Lung (tissue), 12 donors: ENCODE results near the gene CDK8. TPM values are rescaled to one million over a fixed set of nuclear protein-coding genes. Genes with fewer than 3 reads are reported as not detected.

ENCODE experiments used
- ATAC-seq: fragments of 200-7000 bp; cut with Tn5 transposase; one replicate; pipeline ENCODE4 v1.9.1; 2020; ENCODE audit warnings: moderate number of reproducible peaks; ENCODE audit not compliant: insufficient read depth, low FRiP score
- DNase-seq, 3 donors: peaks; one replicate each; pipeline ENCODE4 v3.0.0-alpha.2; 2013 to 2017
- H3K27ac ChIP-seq, 2 donors: one replicate each; pipeline ENCODE4 v1.5.1; 2013; ENCODE audit warnings: mild to moderate bottlenecking in 2 of 2, moderate library complexity in 2 of 2, control low read depth in 1 of 2, inconsistent platforms in 1 of 2, low read depth in 1 of 2, low read length in 1 of 2
- H3K27me3 ChIP-seq, 3 donors: one replicate each; pipeline ENCODE4 v1.5.1; 2013; ENCODE audit warnings: low read length in 2 of 3; ENCODE audit not compliant: control insufficient read depth in 3 of 3, insufficient read depth in 3 of 3
- H3K36me3 ChIP-seq, 4 donors: one replicate each; pipeline ENCODE4 v1.5.1; 2013; ENCODE audit warnings: low read length in 4 of 4, mild to moderate bottlenecking in 1 of 4, moderate library complexity in 1 of 4; ENCODE audit not compliant: control insufficient read depth in 4 of 4, insufficient read depth in 4 of 4
- H3K4me1 ChIP-seq, 5 donors: one replicate each; pipeline ENCODE4 v1.5.1; 2013; ENCODE audit warnings: low read length in 5 of 5, mild to moderate bottlenecking in 2 of 5, moderate library complexity in 1 of 5; ENCODE audit not compliant: control insufficient read depth in 5 of 5, insufficient read depth in 5 of 5
- H3K4me3 ChIP-seq: one replicate; pipeline ENCODE4 v1.5.1; 2013; ENCODE audit warnings: mild to moderate bottlenecking, control low read depth, moderate library complexity
- H3K9ac ChIP-seq, 2 donors: one replicate each; pipeline ENCODE4 v1.5.1; 2013; ENCODE audit warnings: low read length in 2 of 2, control low read depth in 1 of 2; ENCODE audit not compliant: insufficient read depth in 1 of 2
- H3K9me3 ChIP-seq, 4 donors: one replicate each; pipeline ENCODE4 v1.5.1; 2013; ENCODE audit warnings: low read length in 3 of 4, mild to moderate bottlenecking in 1 of 4, moderate library complexity in 1 of 4; ENCODE audit not compliant: control insufficient read depth in 4 of 4, insufficient read depth in 3 of 4
- CTCF ChIP-seq: IDR thresholded peaks from 2 replicates; pipeline ENCODE4 v1.5.1; 2012; ENCODE audit warnings: mild to moderate bottlenecking; ENCODE audit errors: control extremely low read depth, extremely low read depth
- WGBS, 2 donors: extraction: QIAGEN DNeasy Blood & Tissue Kit; methylation state at CpG; one replicate each; pipeline ENCODE4 v1.1.7; 2013; 5-methylcytosine and 5-hydroxymethylcytosine counted together
- polyA plus RNA-seq, 2 donors: library from polyadenylated mRNA; stranded (reverse); fragments of 200-250 nt; gene quantifications; one replicate each; pipeline ENCODE4 v1.2.1, GENCODE V29; 2013
- total RNA-seq, 2 donors: library from RNA; depleted of rRNA in 1 of 2; stranded (reverse); fragments of >200 nt in 1 of 2; gene quantifications; one replicate each; pipeline ENCODE4 v1.2.1, GENCODE V29; 2014 to 2021
- donor health status: control.
- donor health status: control.
- donor health status: Bipolar disorder and iron deficiency.
- donor health status: healthy.
- donor health status: DM: yes; HTN: yes; CAD: no.

Gene CDK8
- total and polyA plus RNA-seq, 4 donors = 7.1 to 12.7 (median 9.6) TPM

- no peaks in the 10 kb centered on the region for H3K27me3 ChIP-seq
- H3K9ac ChIP-seq = no peak overlapping the region
- WGBS, 2 donors = 81 to 83% methylated on average over 3 of the region's 3 CpGs
- peaks cover 0 to 12% (median 10%) of the 10 kb centered on the region in 4 donors for H3K9me3 ChIP-seq
- no peaks in the 10 kb centered on the region for H3K4me1 ChIP-seq
- DNase-seq (no peak), ATAC-seq (no peak)
- H3K4me3 ChIP-seq = no peak overlapping the region
- H3K27ac ChIP-seq = no peak overlapping the region
- H3K36me3 ChIP-seq = no peaks in the 10 kb centered on the region
- TF ChIP-seq CTCF = no peak
These were observed 181.7 kb downstream of the CDK8 start for GRCh38 chr13:26435646-26436045.

- Histone ChIP-seq H3K4me1 (no peaks in the 10 kb centered on the region), H3K27me3 (no peaks in the 10 kb centered on the region), H3K27ac (no peak overlapping the region), H3K4me3 (no peak overlapping the region), H3K36me3 (no peaks in the 10 kb centered on the region), H3K9ac (no peak overlapping the region), H3K9me3 (peaks cover 0 to 12% (median 10%) of the 10 kb centered on the region in 4 donors)
- 91 to 93% methylated on average over 3 of the region's 3 CpGs for WGBS, 2 donors
- DNase-seq (no peak), ATAC-seq (no peak)
- TF ChIP-seq CTCF = no peak
These were observed 183.0 kb downstream of the CDK8 start for GRCh38 chr13:26436914-26437313.

- Histone ChIP-seq H3K27me3 (no peaks in the 10 kb centered on the region), H3K4me1 (no peaks in the 10 kb centered on the region), H3K9me3 (peaks cover 0 to 12% (median 8%) of the 10 kb centered on the region in 4 donors), H3K36me3 (no peaks in the 10 kb centered on the region), H3K4me3 (no peak overlapping the region), H3K9ac (no peak overlapping the region), H3K27ac (no peak overlapping the region)
- 65 to 88% methylated on average over 3 of the region's 3 CpGs for WGBS, 2 donors
- DNase-seq (no peak), ATAC-seq (no peak)
- no peak for TF ChIP-seq CTCF
These were observed 186.2 kb downstream of the CDK8 start for GRCh38 chr13:26440111-26440510.

GRCh38 chr13:26441476-26441875, 187.5 kb downstream of the CDK8 start:
- H3K27ac ChIP-seq = no peak overlapping the region
- no peak overlapping the region for H3K4me3 ChIP-seq
- no peak for DNase-seq
- H3K4me1 ChIP-seq = no peaks in the 10 kb centered on the region
- WGBS, 2 donors = 87 to 93% methylated on average over 8 of the region's 8 CpGs
- no peaks in the 10 kb centered on the region for H3K36me3 ChIP-seq
- H3K9me3 ChIP-seq = peaks cover 0 to 8% (median 3%) of the 10 kb centered on the region in 4 donors
- peaks cover 0 to 2% (median 0%) of the 10 kb centered on the region in 3 donors for H3K27me3 ChIP-seq
- no peak for TF ChIP-seq CTCF
- ATAC-seq = no peak
- no peak overlapping the region for H3K9ac ChIP-seq
